HEK293 (cell line): ENCODE data around the gene OR1I1.

Experiments
- CTCF ChIA-PET: fragments of 350-600 bp; formaldehyde crosslinking; extraction: SDS; loops from one replicate; lab custom pipeline; 2021; ENCODE audit warnings: antibody characterized with exemption; lab: Yijun Ruan, JAX
- POLR2A ChIA-PET: fragments of 300-600 bp; formaldehyde crosslinking; extraction: SDS; loops from one replicate; lab custom pipeline; 2020; ENCODE audit warnings: antibody characterized with exemption, inconsistent platforms; lab: Yijun Ruan, JAX
- H3K27ac ChIP-seq: fragments of 200-500 bp; sonication (Bioruptor generic); 2 replicates; pipeline ENCODE4 v1.5.1; 2014; ENCODE audit warnings: low read depth, low read length, control low read depth, inconsistent platforms; ENCODE audit errors: extremely low read depth
- H3K36me3 ChIP-seq, 2 experiments: fragments of 200-500 bp in 1 of 2; sonication (Bioruptor generic) in 1 of 2; 1 replicate in 1 of 2; 2 replicates in 1 of 2; pipeline ENCODE4 v1.5.1; 2014 to 2017; ENCODE audit warnings: inconsistent platforms in 2 of 2, low read length in 2 of 2; ENCODE audit not compliant: control insufficient read depth in 2 of 2, insufficient read depth in 1 of 2
- H3K4me1 ChIP-seq: fragments of 200-500 bp; sonication (Bioruptor generic); 2 replicates; pipeline ENCODE4 v1.5.1; 2014; ENCODE audit warnings: mild to moderate bottlenecking, low read length, inconsistent platforms; ENCODE audit not compliant: control insufficient read depth, insufficient read depth
- H3K4me3 ChIP-seq: 2 replicates; pipeline ENCODE4 v1.5.1; 2011; ENCODE audit warnings: low read depth, mild to moderate bottlenecking, control low read depth, low read length, moderate library complexity
- H3K9me3 ChIP-seq: fragments of 200-500 bp; sonication (Bioruptor generic); 2 replicates; pipeline ENCODE4 v1.5.1; 2014; ENCODE audit warnings: low read depth, low read length, inconsistent platforms; ENCODE audit not compliant: control insufficient read depth, insufficient read depth
- HOXC10 ChIP-seq: sonication (generic); formaldehyde crosslinking; IDR thresholded peaks from 2 replicates; pipeline ENCODE4 v1.8.1; 2023; ENCODE audit warnings: mild to moderate bottlenecking, missing genetic modification reagents
- KLF10 ChIP-seq: fragments of 450-650 bp; IDR thresholded peaks from 2 replicates; pipeline ENCODE4 v1.5.1; 2018; ENCODE audit warnings: missing biosample characterization, mild to moderate bottlenecking, missing genetic modification characterization
- PBX3 ChIP-seq: sonication (generic); formaldehyde crosslinking; IDR thresholded peaks from 2 replicates; pipeline ENCODE4 v1.8.1; 2022; ENCODE audit warnings: mild to moderate bottlenecking, moderate library complexity, missing genetic modification reagents
- PRDM1 ChIP-seq: fragments of 450-650 bp; formaldehyde crosslinking; IDR thresholded peaks from 2 replicates; pipeline ENCODE4; 2016; ENCODE audit warnings: missing biosample characterization, missing genetic modification characterization
- TRIM28 ChIP-seq: IDR thresholded peaks from 2 replicates; pipeline ENCODE4 v1.6.1; 2011; ENCODE audit warnings: low read length, control low read depth, borderline replicate concordance
- ZBTB17 ChIP-seq: fragments of 450-650 bp; formaldehyde crosslinking; IDR thresholded peaks from 2 replicates; pipeline ENCODE4 v1.5.1; 2016; ENCODE audit warnings: missing biosample characterization, missing genetic modification characterization
- ZBTB6 ChIP-seq: fragments of 450-650 bp; formaldehyde crosslinking; IDR thresholded peaks from 2 replicates; pipeline ENCODE4 v1.5.1; 2017; ENCODE audit warnings: missing biosample characterization, missing genetic modification characterization
- ZNF132 ChIP-seq: fragments of 450-650 bp; formaldehyde crosslinking; IDR thresholded peaks from 2 replicates; pipeline ENCODE4 v1.5.1; 2017; ENCODE audit warnings: missing biosample characterization, missing genetic modification characterization, borderline replicate concordance
- ZNF146 ChIP-seq: fragments of 450-650 bp; formaldehyde crosslinking; IDR thresholded peaks from 2 replicates; pipeline ENCODE4 v1.5.1; 2016; ENCODE audit warnings: missing biosample characterization, missing genetic modification characterization
- ZNF184 ChIP-seq: fragments of 450-650 bp; IDR thresholded peaks from 2 replicates; pipeline ENCODE4 v1.5.1; 2018; ENCODE audit warnings: missing biosample characterization, mild to moderate bottlenecking, missing genetic modification characterization
- ZNF239 ChIP-seq: fragments of 450-650 bp; formaldehyde crosslinking; IDR thresholded peaks from 2 replicates; pipeline ENCODE4 v1.5.1; 2016; ENCODE audit warnings: missing biosample characterization, missing genetic modification characterization
- ZNF404 ChIP-seq: fragments of 450-650 bp; formaldehyde crosslinking; IDR thresholded peaks from 2 replicates; pipeline ENCODE4 v1.5.1; 2017; ENCODE audit warnings: missing biosample characterization, missing genetic modification characterization
- ZNF707 ChIP-seq: fragments of 450-650 bp; formaldehyde crosslinking; IDR thresholded peaks from 2 replicates; pipeline ENCODE4 v1.5.1; 2016; ENCODE audit warnings: missing biosample characterization, missing genetic modification characterization
- ZNF777 ChIP-seq: fragments of 450-650 bp; formaldehyde crosslinking; IDR thresholded peaks from 2 replicates; pipeline ENCODE4 v1.5.1; 2017; ENCODE audit warnings: missing biosample characterization, missing genetic modification characterization, borderline replicate concordance
- TF ChIP-seq, protein P1 (sequence below): fragments of 450-650 bp; formaldehyde crosslinking; IDR thresholded peaks from 2 replicates; pipeline ENCODE4 v1.5.1; 2016; ENCODE audit warnings: missing biosample characterization, missing genetic modification characterization
- TF ChIP-seq, protein P2 (sequence below): fragments of 450-650 bp; formaldehyde crosslinking; IDR thresholded peaks from 2 replicates; pipeline ENCODE4 v1.5.1; 2016; ENCODE audit warnings: missing biosample characterization, missing genetic modification characterization
- TF ChIP-seq, protein P3 (sequence below): fragments of 450-650 bp; formaldehyde crosslinking; IDR thresholded peaks from 2 replicates; pipeline ENCODE4 v1.5.1; 2016; ENCODE audit warnings: missing biosample characterization, missing genetic modification characterization

The OR1I1 gene

DNA sequence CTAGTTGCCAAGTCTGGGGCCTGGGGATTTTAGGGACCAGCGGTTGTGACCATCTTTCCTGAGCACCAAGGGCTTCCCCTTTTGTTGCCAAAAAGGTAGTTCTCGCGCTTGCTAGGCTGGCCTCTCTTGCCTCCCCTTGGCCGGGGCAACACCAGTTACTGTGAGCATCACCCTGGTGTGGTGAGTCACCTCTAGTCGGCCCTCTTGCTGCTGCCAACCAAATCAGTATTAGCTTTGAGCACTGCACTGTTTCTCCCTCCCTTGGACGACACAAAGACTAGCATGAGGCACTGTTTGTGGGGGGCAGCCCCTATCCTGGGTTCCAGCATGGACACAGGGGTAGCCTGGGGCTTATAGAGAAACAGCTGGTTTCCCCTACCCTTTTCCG, 32.1 kb downstream of the OR1I1 start (continued):
- no peak for TF ChIP-seq PBX3 (CRISPR knock-in tag)

GRCh38 chr19:15115080-15115479, 33.1 kb downstream of the OR1I1 start:
- TF ChIP-seq TRIM28 (no peak), HOXC10 (CRISPR knock-in tag) (no peak), ZNF777 (tag by site-specific recombination) (no peak), KLF10 (tag by site-specific recombination) (no peak), ZNF404 (tag by site-specific recombination) (no peak), ZBTB6 (tag by site-specific recombination) (no peak), ZBTB17 (tag by site-specific recombination) (no peak), ZNF707 (tag by site-specific recombination) (no peak), ZNF239 (tag by site-specific recombination) (no peak)
- TF ChIP-seq, protein P1, sequence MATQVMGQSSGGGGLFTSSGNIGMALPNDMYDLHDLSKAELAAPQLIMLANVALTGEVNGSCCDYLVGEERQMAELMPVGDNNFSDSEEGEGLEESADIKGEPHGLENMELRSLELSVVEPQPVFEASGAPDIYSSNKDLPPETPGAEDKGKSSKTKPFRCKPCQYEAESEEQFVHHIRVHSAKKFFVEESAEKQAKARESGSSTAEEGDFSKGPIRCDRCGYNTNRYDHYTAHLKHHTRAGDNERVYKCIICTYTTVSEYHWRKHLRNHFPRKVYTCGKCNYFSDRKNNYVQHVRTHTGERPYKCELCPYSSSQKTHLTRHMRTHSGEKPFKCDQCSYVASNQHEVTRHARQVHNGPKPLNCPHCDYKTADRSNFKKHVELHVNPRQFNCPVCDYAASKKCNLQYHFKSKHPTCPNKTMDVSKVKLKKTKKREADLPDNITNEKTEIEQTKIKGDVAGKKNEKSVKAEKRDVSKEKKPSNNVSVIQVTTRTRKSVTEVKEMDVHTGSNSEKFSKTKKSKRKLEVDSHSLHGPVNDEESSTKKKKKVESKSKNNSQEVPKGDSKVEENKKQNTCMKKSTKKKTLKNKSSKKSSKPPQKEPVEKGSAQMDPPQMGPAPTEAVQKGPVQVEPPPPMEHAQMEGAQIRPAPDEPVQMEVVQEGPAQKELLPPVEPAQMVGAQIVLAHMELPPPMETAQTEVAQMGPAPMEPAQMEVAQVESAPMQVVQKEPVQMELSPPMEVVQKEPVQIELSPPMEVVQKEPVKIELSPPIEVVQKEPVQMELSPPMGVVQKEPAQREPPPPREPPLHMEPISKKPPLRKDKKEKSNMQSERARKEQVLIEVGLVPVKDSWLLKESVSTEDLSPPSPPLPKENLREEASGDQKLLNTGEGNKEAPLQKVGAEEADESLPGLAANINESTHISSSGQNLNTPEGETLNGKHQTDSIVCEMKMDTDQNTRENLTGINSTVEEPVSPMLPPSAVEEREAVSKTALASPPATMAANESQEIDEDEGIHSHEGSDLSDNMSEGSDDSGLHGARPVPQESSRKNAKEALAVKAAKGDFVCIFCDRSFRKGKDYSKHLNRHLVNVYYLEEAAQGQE (tag by site-specific recombination) = no peak
- TF ChIP-seq, protein P2, sequence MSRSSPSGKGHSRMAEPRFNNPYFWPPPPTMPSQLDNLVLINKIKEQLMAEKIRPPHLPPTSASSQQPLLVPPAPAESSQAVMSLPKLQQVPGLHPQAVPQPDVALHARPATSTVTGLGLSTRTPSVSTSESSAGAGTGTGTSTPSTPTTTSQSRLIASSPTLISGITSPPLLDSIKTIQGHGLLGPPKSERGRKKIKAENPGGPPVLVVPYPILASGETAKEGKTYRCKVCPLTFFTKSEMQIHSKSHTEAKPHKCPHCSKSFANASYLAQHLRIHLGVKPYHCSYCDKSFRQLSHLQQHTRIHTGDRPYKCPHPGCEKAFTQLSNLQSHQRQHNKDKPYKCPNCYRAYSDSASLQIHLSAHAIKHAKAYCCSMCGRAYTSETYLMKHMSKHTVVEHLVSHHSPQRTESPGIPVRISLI (tag by site-specific recombination) = no peak
- Histone ChIP-seq H3K4me1 (no peaks in the 10 kb centered on the region), H3K9me3 (no peaks in the 10 kb centered on the region), H3K4me3 (no peak overlapping the region), H3K27ac (no peak overlapping the region), H3K36me3 (peaks cover 0 to 95% of the 10 kb centered on the region in 2 experiments; a peak in 2 of 3 replicates)
- ChIA-PET CTCF (interaction anchor here (0.8 kb wide), 1 partner anchor 35 kb away, joined by 3 read pairs; no protein-coding TSS in a partner anchor), POLR2A (no interaction called here)

DNA sequence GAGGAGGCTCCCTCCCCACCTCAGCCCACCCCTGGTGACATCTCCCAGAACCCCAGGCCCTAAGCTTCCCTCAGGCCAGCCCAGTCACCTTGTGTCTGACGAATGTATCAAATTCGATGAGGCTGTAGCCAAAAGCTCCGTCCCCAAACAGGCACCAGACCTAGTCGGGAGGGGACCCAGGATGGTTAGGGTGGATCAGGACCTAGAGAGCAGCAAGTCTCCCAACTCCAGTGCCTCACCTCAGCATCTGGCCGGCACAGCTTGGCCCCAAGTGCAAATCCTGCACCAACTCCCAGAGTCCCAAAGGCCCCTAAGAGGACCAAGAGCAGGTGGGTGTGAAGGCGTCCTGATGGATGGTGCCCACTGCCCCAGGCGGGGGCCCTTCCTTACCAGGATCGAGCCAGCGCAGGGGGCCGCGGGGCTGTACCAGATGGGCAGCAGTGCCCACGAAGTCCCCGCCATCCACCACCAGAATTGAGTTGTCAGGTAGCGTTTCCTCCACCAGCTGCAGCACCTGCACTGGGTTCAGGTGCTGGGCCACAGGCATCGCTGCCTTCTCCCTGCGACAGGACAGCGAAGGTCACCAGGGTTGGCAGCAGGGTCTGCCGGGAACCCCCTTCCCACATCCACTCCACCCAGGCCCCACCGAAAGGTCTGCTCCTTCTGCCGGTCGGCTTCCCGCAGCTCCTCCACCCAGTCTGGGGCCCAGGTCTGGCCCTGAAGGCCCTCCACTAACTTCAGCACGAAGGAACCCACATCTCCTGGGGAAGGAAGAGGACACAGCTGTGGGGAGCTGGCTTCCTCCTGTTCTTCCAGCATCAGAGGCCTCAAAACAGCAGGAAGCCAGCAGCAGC, 34.0 kb downstream of the OR1I1 start:
- CTCF ChIA-PET = no interaction called here
- Histone ChIP-seq H3K4me3 (no peak overlapping the region), H3K9me3 (no peaks in the 10 kb centered on the region), H3K36me3 (peaks cover 0 to 95% of the 10 kb centered on the region in 2 experiments; a peak in 2 of 3 replicates), H3K4me1 (no peaks in the 10 kb centered on the region), H3K27ac (no peak overlapping the region)
- TF ChIP-seq, protein P3, sequence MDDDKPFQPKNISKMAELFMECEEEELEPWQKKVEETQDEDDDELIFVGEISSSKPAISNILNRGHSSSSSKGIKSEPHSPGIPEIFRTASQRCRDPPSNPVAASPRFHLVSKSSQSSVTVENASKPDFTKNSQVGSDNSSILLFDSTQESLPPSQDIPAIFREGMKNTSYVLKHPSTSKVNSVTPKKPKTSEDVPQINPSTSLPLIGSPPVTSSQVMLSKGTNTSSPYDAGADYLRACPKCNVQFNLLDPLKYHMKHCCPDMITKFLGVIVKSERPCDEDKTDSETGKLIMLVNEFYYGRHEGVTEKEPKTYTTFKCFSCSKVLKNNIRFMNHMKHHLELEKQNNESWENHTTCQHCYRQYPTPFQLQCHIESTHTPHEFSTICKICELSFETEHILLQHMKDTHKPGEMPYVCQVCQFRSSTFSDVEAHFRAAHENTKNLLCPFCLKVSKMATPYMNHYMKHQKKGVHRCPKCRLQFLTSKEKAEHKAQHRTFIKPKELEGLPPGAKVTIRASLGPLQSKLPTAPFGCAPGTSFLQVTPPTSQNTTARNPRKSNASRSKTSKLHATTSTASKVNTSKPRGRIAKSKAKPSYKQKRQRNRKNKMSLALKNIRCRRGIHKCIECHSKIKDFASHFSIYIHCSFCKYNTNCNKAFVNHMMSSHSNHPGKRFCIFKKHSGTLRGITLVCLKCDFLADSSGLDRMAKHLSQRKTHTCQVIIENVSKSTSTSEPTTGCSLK = no peak
- TF ChIP-seq ZNF132 (no peak), PRDM1 (tag by site-specific recombination) (no peak), ZNF146 (no peak), ZNF184 (tag by site-specific recombination) (no peak)
- POLR2A ChIA-PET = no interaction called here
